Fibroblast of villous mesenchyme (primary cell): ENCODE data around the gene DUS3L. TPM values are rescaled to one million over a fixed set of nuclear protein-coding genes. Genes with fewer than 3 reads are reported as not detected.
A peak's percentile ranks its signal among the peaks of the same experiment; 100 is the strongest.

ENCODE experiments used
- DNase-seq: peaks from one replicate; pipeline ENCODE4 v3.0.0-alpha.2; 2010; ENCODE audit warnings: low read depth
- H3K4me3 ChIP-seq: 2 replicates; pipeline ENCODE4 v1.5.1; 2011; ENCODE audit warnings: low read depth, mild to moderate bottlenecking, low read length
- total RNA-seq: library from RNA; depleted of rRNA; stranded (reverse); fragments of >200 nt; gene quantifications from 2 replicates; pipeline ENCODE4 v1.2.3, GENCODE V29; 2012
- TF ChIP-seq, protein P1 (sequence below): IDR thresholded peaks from 2 replicates; pipeline ENCODE4 v1.5.1; 2012; ENCODE audit warnings: low read depth, mild to moderate bottlenecking, low read length; ENCODE audit not compliant: insufficient read depth

DUS3L gene
- total RNA-seq, 1 donor = 19.9 TPM

DNA sequence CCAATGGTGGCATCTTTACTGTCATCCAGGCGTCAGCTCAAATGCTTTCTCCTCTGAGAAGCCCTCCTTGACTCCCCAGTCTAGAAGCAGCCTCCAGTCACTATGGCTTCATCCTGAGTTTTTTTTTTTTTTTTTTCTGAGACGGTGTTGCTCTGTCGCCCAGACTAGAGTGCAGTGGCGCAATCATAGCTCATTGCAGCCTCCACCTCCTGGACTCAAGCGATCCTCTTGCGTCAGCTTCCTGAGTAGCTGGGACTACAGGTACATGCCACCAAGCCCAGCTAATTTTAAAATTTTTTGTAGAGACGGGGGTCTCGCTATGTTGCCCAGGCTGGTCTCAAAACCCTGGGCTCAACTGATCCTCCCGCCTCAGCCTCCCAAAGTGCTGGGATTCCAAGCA is 18.1 kb upstream of the DUS3L start:
- TF ChIP-seq, protein P1, sequence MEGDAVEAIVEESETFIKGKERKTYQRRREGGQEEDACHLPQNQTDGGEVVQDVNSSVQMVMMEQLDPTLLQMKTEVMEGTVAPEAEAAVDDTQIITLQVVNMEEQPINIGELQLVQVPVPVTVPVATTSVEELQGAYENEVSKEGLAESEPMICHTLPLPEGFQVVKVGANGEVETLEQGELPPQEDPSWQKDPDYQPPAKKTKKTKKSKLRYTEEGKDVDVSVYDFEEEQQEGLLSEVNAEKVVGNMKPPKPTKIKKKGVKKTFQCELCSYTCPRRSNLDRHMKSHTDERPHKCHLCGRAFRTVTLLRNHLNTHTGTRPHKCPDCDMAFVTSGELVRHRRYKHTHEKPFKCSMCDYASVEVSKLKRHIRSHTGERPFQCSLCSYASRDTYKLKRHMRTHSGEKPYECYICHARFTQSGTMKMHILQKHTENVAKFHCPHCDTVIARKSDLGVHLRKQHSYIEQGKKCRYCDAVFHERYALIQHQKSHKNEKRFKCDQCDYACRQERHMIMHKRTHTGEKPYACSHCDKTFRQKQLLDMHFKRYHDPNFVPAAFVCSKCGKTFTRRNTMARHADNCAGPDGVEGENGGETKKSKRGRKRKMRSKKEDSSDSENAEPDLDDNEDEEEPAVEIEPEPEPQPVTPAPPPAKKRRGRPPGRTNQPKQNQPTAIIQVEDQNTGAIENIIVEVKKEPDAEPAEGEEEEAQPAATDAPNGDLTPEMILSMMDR = no peak
- no peak overlapping the region for H3K4me3 ChIP-seq

DNA sequence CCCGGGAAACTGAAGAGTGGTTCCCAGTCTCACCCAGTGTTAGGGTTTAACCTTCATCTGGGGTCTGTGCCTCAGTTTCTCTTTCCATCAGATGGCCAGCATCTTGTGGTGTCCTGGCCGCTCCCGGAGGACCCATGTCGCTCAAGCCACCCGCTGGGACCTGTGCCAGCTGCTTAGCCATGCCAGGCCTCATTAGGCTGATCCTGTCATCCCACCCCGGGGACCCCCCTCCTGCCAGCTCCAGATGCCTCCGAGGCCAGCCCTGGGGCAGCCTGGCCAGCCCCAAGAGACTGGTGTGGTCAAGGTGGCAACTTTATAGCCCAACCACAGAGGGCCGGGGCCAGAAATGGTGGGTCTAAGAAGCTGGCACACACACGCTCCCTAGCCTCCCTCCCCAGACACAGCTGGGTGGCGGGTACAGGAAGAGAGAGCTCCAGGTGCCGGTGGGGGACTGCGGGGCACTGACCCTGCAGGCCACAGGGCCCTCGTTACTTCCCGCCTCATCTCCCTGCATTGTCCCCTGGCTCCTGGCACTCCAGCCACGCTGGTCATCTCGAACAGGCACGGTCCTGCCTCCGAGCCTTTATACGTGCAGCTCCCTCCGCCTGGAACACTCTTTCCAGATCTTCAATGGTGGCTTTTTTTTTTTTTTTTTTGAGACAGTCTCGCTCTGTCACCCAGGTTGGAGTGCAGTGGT is 17.3 kb upstream of the DUS3L start:
- no peak overlapping the region for H3K4me3 ChIP-seq
- no peak for DNase-seq
- TF ChIP-seq, protein P1 = no peak

More for the DNA sequence above, 18.1 kb upstream of the DUS3L start:
- no peak for DNase-seq

DNA sequence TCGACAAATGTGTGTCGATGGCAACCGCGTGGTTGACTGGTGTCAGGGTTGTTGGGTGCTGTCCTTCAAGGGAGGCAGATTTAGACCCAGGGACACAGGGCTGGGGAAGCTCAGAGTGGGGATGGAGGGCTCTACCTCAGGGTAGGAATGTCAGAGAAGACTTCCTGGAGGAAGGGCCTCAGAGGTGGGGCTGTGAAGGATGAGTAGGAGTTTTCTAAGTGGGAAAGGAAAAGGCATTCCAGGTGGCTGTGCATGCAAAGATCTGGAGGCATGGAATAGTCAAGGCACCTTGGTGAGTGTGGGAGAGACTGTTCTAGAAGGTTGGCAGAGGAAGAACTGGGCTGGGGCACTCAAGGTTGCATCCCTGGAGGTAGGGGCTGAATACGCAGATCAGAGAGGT is 15.9 kb upstream of the DUS3L start:
- DNase-seq = no peak
- TF ChIP-seq, protein P1 = no peak
- H3K4me3 ChIP-seq = no peak overlapping the region

DNA sequence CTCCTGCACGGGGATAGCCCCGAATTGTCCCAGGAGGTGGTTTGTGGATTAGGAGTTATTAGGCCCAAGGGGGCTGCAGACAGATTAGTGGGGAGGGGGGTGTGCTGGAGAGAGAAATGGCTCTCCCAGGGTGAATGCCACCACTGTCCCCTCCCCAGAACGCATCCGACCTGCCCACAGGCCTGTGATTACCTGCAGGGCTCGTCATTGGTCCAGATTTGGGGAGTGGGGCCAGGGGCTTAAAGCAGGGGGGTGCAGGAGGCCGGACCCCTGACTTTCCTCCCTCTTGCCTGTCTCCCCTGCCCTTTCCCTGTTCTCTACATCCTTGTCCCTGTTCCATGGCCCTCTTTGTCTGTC is 15.1 kb upstream of the DUS3L start:
- DNase-seq = no peak
- H3K4me3 ChIP-seq = no peak overlapping the region
- TF ChIP-seq, protein P1 = no peak

DNA sequence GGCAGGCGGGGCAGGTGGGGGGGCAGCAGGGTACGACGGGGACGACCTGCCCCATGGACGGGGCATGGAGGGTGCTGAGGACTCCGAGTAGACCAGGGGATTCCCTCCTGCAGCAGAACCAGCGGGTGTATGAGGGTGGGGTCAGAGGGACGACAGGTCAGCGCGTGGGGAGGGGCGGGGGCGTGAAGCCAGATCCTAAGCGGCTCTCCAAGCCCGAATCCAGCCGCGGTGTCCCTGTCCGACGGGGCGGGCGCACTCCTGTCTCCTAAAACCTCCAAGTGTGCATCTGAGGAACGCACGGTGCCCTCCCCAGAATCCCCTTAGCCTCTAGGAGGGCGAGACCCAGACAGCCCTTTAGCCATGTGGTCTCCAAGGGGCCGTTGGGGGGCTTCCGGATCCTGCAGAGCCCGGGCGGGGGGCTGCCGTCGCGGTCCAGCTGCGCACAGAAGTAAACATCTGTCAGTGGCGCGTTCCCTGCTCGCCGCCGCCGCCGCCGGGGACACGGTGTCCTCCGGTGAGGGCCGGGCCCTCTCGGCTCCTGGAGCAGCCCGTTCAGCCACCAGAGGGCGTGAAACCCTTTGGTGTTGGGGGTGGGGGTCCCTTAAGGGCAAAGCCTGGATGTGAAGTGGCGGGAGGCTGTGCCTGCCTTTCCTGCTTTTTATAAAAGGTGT is 14.6 kb upstream of the DUS3L start:
- peak; percentile 56 for DNase-seq
- peak overlapping the region; percentile 32 for H3K4me3 ChIP-seq
- TF ChIP-seq, protein P1 = peak; percentile 76

DNA sequence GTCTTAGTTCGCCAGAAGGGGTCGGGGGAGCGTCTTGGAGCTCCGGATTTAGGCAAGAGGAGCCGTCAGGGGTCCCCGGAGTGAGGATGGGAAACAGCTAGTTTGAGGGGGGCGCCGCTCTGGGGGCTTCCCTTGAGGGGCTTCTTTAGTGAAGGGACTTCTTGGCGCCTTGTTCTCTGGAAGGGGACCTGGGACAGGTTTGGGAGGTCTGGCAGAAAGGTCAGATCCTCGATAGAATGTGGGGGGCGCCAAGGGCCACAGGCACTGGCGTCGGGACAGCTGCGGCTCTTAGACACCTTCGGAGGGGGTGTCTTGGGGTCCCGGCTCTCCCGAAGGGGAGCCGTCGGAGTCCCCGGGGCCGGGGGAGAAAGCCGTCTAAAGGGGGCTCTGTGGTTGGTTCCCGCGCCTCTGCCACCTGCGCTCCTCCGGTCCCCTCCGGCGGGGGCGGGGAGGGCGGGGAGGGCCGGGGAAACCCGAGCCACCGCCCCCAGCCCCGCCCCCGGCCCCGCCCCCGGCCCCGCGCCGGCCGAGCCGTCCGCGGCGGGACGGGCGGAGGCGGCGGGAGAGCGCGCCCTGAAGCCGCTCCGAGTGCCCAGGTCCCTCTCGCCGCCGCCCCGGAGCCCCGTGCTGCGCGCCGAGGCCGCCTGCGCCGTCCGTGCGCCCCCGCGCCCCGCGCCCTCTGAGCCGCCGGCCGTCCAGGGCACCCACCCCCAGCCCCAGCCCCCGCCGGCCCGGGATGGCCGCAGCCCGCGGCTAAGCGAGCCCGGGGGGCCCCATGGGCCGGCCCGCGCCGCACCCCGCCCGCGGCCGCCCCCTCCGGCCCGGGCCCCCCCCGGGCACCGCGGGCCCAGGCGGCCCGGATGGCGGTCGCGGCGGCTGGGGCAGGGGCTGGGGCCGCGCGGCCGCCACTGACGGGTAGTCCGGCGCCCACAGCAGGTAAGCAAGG is 13.8 kb upstream of the DUS3L start, which contains the start of gene NRTN:
Gene NRTN (plus strand): TSS at position 552 of the 946 bp plus-strand sequence. CDS start 19,099 bp downstream, outside the sequence.
- peak within 1 kb of the TSS; percentile 41 for H3K4me3 ChIP-seq
- TF ChIP-seq, protein P1 = no peak
- no peak for DNase-seq
